NCI-H524 treated with DMSO at 0.1 percent for 48 hours (cell line): ENCODE measurements around the gene MSL3.

ENCODE experiments used
- DNase-seq: peaks from one replicate; lab custom pipeline; 2025; lab: John Stamatoyannopoulos, UW

MSL3 gene

GRCh38 chrX:11759172-11759460 lies 1.1 kb downstream of the MSL3 start:
- DNase-seq = no peak

- peak; percentile 78 for DNase-seq
Observed at GRCh38 chrX:11759461-11760311, 1.6 kb downstream of the MSL3 start.

GRCh38 chrX:11760958-11761357 lies 2.9 kb downstream of the MSL3 start:
- DNase-seq = no peak

- no peak for DNase-seq
Observed at GRCh38 chrX:11764602-11765067, 6.6 kb downstream of the MSL3 start.

- no peak for DNase-seq
Observed at GRCh38 chrX:11765449-11765848, 7.4 kb downstream of the MSL3 start.

GRCh38 chrX:11766487-11766886 lies 8.4 kb downstream of the MSL3 start:
- no peak for DNase-seq

- DNase-seq = no peak
Observed at GRCh38 chrX:11768039-11768438, 10.0 kb downstream of the MSL3 start.

- DNase-seq = no peak
Observed at GRCh38 chrX:11770320-11770719, 12.3 kb downstream of the MSL3 start.

GRCh38 chrX:11778230-11778629 lies 20.2 kb downstream of the MSL3 start:
- no peak for DNase-seq

- no peak for DNase-seq
Observed at GRCh38 chrX:11781133-11781532, 23.1 kb downstream of the MSL3 start.

- DNase-seq = no peak
Observed at GRCh38 chrX:11781734-11782370, 23.8 kb downstream of the MSL3 start.

GRCh38 chrX:11784543-11784942 lies 26.5 kb downstream of the MSL3 start:
- no peak for DNase-seq

GRCh38 chrX:11786862-11787261 lies 28.8 kb downstream of the MSL3 start:
- DNase-seq = no peak

- DNase-seq = no peak
Observed at GRCh38 chrX:11787564-11787963, 29.5 kb downstream of the MSL3 start.

- no peak for DNase-seq
Observed at GRCh38 chrX:11789809-11790208, 31.8 kb downstream of the MSL3 start.

- no peak for DNase-seq
Observed at GRCh38 chrX:11791090-11791489, 33.1 kb downstream of the MSL3 start.

- no peak for DNase-seq
Observed at GRCh38 chrX:11791537-11791936, 33.5 kb downstream of the MSL3 start.

GRCh38 chrX:11792461-11793421 lies 34.7 kb downstream of the MSL3 start:
- DNase-seq = no peak

- DNase-seq = no peak
Observed at GRCh38 chrX:11793734-11794133, 35.7 kb downstream of the MSL3 start.

GRCh38 chrX:11813341-11813740 lies 55.3 kb downstream of the MSL3 start:
- DNase-seq = no peak
